GM12873 (cell line): ENCODE data around the gene KAT6B.

Experiments used
- CTCF ChIP-seq: IDR thresholded peaks from 2 replicates; pipeline ENCODE4 v1.5.1; 2012; ENCODE audit warnings: low read depth, mild to moderate bottlenecking, moderate library complexity, low read length, control low read depth; ENCODE audit not compliant: insufficient read depth; ENCODE audit errors: missing control alignments

Gene KAT6B

GRCh38 chr10:74925708-74926107, 99.3 kb downstream of the KAT6B start:
- TF ChIP-seq CTCF = no peak

GRCh38 chr10:74926791-74927585, 100.6 kb downstream of the KAT6B start:
- TF ChIP-seq CTCF = no peak

- TF ChIP-seq CTCF = no peak
These were observed 101.3 kb downstream of the KAT6B start for GRCh38 chr10:74927701-74928100.

GRCh38 chr10:74928742-74929191, 102.4 kb downstream of the KAT6B start:
- TF ChIP-seq CTCF = no peak

- no peak for TF ChIP-seq CTCF
These were observed 102.8 kb downstream of the KAT6B start for GRCh38 chr10:74929197-74929596.

GRCh38 chr10:74930965-74931364, 104.6 kb downstream of the KAT6B start:
- TF ChIP-seq CTCF = no peak

GRCh38 chr10:74932648-74933047, 106.2 kb downstream of the KAT6B start:
- TF ChIP-seq CTCF = no peak
